ENCODE results near the gene KLHL36.

GRCh38 chr16:84699147-84699711 lies 50.9 kb downstream of the KLHL36 start:
- TF ChIP-seq, protein P1, sequence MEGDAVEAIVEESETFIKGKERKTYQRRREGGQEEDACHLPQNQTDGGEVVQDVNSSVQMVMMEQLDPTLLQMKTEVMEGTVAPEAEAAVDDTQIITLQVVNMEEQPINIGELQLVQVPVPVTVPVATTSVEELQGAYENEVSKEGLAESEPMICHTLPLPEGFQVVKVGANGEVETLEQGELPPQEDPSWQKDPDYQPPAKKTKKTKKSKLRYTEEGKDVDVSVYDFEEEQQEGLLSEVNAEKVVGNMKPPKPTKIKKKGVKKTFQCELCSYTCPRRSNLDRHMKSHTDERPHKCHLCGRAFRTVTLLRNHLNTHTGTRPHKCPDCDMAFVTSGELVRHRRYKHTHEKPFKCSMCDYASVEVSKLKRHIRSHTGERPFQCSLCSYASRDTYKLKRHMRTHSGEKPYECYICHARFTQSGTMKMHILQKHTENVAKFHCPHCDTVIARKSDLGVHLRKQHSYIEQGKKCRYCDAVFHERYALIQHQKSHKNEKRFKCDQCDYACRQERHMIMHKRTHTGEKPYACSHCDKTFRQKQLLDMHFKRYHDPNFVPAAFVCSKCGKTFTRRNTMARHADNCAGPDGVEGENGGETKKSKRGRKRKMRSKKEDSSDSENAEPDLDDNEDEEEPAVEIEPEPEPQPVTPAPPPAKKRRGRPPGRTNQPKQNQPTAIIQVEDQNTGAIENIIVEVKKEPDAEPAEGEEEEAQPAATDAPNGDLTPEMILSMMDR (conservative IDR thresholded peaks at IDR 0.05; ENCODE audit: low read length), result no peak
- no peak for TF ChIP-seq EZH2phosphoT487 (IDR thresholded peaks at IDR 0.05; ENCODE audit: borderline replicate concordance, low read depth, low read length)

Data from OCI-LY7 (cell line).